Choroid plexus epithelial cell (primary cell): ENCODE data around the gene FBN2.
"Not testable (repeated sequence)": the region's sequence is repeated elsewhere in the genome, so short reads cannot be mapped to it uniquely, and the experiment has no call there.

Experiments
- DNase-seq: peaks from one replicate; pipeline ENCODE4 v3.0.0-alpha.2; 2010; ENCODE audit warnings: low read depth
- H3K4me3 ChIP-seq: 2 replicates; pipeline ENCODE4 v1.5.1; 2011; ENCODE audit warnings: low read depth, mild to moderate bottlenecking, control low read depth, low read length, moderate library complexity
- TF ChIP-seq, protein P1 (sequence below): conservative IDR thresholded peaks from 2 replicates; pipeline ENCODE4 v1.5.1; 2011; ENCODE audit warnings: low read depth, mild to moderate bottlenecking, control low read depth, inconsistent platforms, low read length, moderate library complexity

The FBN2 gene

DNA sequence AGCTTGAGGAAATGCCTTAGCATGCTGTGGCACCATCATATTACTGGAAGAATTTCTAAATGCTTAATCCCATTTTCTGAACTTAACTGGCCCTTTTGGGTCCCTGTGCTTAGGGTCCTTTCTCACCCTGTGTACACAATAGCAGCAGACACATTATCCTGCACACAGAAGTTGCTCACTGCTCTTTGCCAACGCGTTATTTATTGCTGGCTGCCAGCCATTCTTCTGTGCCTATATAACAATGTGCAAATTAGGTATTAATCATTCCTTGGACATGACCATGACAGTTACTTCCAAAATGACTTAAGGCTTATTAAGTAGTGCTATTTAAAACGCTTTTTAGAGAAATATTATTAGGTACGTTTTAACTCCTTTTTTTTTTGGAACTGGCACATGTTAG is 134.7 kb downstream of the FBN2 start:
- TF ChIP-seq, protein P1, sequence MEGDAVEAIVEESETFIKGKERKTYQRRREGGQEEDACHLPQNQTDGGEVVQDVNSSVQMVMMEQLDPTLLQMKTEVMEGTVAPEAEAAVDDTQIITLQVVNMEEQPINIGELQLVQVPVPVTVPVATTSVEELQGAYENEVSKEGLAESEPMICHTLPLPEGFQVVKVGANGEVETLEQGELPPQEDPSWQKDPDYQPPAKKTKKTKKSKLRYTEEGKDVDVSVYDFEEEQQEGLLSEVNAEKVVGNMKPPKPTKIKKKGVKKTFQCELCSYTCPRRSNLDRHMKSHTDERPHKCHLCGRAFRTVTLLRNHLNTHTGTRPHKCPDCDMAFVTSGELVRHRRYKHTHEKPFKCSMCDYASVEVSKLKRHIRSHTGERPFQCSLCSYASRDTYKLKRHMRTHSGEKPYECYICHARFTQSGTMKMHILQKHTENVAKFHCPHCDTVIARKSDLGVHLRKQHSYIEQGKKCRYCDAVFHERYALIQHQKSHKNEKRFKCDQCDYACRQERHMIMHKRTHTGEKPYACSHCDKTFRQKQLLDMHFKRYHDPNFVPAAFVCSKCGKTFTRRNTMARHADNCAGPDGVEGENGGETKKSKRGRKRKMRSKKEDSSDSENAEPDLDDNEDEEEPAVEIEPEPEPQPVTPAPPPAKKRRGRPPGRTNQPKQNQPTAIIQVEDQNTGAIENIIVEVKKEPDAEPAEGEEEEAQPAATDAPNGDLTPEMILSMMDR = no peak
- no peak for DNase-seq
- H3K4me3 ChIP-seq = no peak overlapping the region

DNA sequence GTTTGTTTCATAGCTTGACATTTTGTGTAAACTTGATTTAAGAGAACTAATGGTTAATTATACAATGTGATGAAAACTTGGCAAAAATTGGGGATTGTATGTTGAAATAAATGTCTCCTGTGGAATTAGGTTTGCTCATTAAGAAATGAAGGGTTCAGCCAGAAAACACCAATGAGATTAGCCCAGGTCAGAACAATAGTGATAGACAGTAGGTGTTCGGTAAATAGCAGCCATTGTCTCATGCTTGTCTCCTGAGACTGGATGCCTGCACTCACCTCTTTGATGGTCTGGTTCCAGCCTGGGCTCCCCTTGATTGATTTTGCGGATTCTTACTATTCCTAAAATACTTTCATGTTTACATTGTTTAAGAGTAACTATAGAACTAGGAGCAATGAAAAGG is 135.5 kb downstream of the FBN2 start:
- DNase-seq = no peak
- no peak overlapping the region for H3K4me3 ChIP-seq
- TF ChIP-seq, protein P1 = no peak

DNA sequence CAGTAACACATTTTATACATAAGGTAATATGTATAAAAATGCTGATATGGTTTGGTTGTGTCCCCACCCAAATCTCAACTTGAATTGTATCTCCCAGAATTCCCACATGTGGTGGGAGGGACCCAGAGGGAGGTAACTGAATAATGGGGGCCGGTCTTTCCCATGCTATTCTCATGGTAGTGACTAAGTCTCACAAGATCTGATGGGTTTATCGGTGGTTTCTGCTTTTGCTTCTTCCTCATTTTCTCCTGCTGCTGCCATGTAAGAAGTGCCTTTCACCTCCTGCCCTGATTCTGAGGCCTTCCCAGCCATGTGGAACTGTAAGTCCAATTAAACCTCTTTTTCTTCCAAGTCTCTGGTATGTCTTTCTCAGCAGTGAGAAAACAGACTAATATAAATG is 137.3 kb downstream of the FBN2 start:
- not testable (repeated sequence) for DNase-seq, H3K4me3 ChIP-seq

DNA sequence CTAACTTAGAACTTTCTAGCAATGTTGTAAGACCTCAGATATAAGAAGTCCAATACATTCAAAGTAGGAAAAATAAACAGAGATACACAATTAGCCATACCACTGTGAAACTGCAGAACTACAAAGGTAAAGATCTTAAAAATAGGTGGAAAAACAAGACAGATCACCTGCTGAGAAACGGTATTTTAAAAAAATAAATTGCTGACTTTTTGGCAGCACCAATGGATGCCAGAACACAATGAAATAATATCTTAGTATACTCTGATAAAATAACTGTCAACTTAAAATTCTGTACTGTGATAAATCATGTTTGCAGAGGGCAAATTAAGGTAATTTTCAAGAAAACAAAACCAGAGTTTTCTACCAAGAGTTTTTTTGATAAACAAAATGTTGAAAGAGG is 138.9 kb downstream of the FBN2 start:
- no peak overlapping the region for H3K4me3 ChIP-seq
- TF ChIP-seq, protein P1 = no peak
- DNase-seq = no peak

DNA sequence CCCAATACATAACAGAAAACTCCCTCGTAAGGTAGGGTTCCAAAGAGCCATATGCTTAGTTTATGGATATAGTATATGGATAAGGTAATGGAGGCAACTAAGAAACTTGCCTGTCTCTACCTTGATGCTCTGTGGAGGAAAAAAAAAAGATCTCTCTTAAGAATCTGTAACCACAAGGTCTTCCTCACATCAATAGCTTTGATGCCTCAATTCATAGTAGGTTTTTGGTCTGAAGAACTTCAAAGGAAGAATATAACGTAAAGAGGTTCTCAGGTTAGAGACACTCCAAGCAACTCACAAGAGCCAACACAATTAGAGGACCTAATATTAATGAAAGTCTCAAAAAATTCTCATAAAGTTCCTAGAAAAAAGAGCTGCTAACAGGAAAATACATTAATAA is 140.2 kb downstream of the FBN2 start:
- TF ChIP-seq, protein P1 = no peak
- H3K4me3 ChIP-seq = no peak overlapping the region
- DNase-seq = no peak

DNA sequence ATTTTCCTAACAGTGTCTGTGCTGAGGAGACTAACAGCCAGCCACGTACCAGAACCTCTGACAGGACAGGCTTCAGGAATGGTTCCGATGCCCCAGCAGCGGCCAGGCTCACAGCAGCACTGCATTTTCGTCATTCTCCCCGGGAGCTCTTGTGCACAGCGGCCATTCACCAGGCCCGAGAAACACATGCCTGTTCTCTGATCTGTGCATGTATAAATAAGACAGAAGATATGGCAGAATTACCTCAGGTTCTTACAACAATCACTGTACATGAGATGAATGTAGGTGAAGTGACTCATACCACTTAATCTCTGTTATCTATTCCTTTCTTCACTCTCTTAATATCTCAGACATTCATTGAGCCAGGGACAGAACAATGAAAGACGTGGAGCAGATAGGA is 143.0 kb downstream of the FBN2 start:
- DNase-seq = no peak
- no peak overlapping the region for H3K4me3 ChIP-seq
- TF ChIP-seq, protein P1 = no peak

DNA sequence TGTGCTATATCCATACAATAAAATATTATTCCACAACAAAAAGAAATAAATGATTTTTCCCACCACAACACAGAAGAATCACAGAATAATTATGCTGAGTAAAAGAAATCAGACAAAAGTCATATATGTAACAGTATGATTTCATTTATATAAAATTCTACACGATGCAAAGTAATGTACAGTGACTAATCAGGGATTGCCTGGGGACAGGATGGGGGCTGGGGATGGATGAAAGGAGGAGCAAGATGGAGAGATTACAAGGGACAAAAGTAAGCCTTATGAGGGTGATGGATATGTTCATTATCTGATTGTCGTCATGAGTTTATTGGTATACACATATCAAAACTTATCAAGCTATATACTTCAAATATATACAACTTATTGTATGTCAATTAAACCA is 154.0 kb downstream of the FBN2 start:
- no peak overlapping the region for H3K4me3 ChIP-seq
- TF ChIP-seq, protein P1 = no peak
- DNase-seq = no peak

DNA sequence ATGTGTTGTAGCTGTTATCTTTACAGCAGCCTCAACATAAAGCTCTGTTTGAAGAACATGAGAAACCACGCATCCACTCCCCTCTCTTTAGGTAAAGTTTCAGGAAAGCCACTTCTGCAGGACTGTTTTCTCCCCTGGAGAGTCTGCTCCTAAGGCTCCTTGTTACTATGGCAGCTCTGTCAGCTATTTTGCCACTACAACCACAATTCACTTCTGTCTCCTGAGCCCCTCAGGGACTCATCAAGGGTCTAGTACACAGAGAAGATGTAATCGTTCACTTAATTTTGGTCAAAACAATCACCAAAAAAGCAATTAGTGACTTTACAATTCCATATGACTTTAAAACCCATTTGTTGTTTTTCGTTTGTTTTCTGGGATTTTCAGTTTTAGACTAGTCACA is 157.7 kb downstream of the FBN2 start:
- TF ChIP-seq, protein P1 = no peak
- no peak for DNase-seq
- no peak overlapping the region for H3K4me3 ChIP-seq
